HCT116 (cell line): ENCODE results near the gene GTF2H1. TPM values are rescaled to one million over a fixed set of nuclear protein-coding genes. Genes with fewer than 3 reads are reported as not detected.

ENCODE experiments used
- ATAC-seq: fragments of 200-7000 bp; cut with Tn5 transposase; 2 replicates; pipeline ENCODE4 v1.9.1; 2020; ENCODE audit warnings: mild to moderate bottlenecking, moderate library complexity
- BruUV-seq: library from RNA; stranded (reverse); fragments of 400-500 nt; replicated peaks from 2 replicates; lab custom pipeline; 2021; lab: Mats Ljungman, UMichigan
- CTCF ChIA-PET: fragments of 300-600 bp; sonication (Branson Sonifier 250); formaldehyde crosslinking; loops from one replicate; lab custom pipeline; 2021; ENCODE audit warnings: antibody characterized with exemption; lab: Charles Lee
- POLR2A ChIA-PET: fragments of 300-600, 350-600 bp; sonication (Branson Sonifier 250); formaldehyde crosslinking; loops from one replicate; lab custom pipeline; 2021; ENCODE audit warnings: antibody characterized with exemption; lab: Charles Lee
- RAD21 ChIA-PET, 2 experiments: fragments of 300-600 bp; sonication (Branson Sonifier 250); formaldehyde crosslinking; loops; one replicate each; lab custom pipeline; 2023; ENCODE audit warnings: low total read pairs in 2 of 2; ENCODE audit not compliant: uncharacterized antibody in 2 of 2, unreplicated experiment in 2 of 2, low non-redundant PET in 1 of 2; lab: Charles Lee
- DNase-seq: peaks from one replicate; pipeline ENCODE4 v3.0.0-alpha.2; 2010; ENCODE audit warnings: low read depth, low spot score
- H2AFZ ChIP-seq: fragments of 200-600 bp; shearing (Covaris generic), sonication (generic); 2 replicates; pipeline ENCODE4 v1.6.1; 2017; ENCODE audit warnings: low read depth, mixed run types, mixed read lengths, antibody characterized with exemption, low read length; ENCODE audit not compliant: poor library complexity, severe bottlenecking
- H3K27ac ChIP-seq: 2 replicates; pipeline ENCODE4 v1.5.1; 2012; ENCODE audit warnings: low read depth, low read length
- H3K27me3 ChIP-seq: fragments of 200-600 bp; sonication (generic); 2 replicates; pipeline ENCODE4 v1.6.1; 2016; ENCODE audit warnings: mixed run types, low read length, mixed read lengths; ENCODE audit not compliant: insufficient read depth
- H3K36me3 ChIP-seq, 2 experiments: fragments of 200-500 bp in 1 of 2; fragments of 200-600 bp in 1 of 2; sonication (Bioruptor generic) in 1 of 2; sonication (generic) in 1 of 2; 2 replicates each; pipeline versions ENCODE4 v1.5.1 to v1.6.1; 2014 to 2016; ENCODE audit warnings: low read length in 2 of 2, inconsistent platforms in 1 of 2, mixed read lengths in 1 of 2, mixed run types in 1 of 2; ENCODE audit not compliant: insufficient read depth in 2 of 2, control insufficient read depth in 1 of 2
- H3K4me1 ChIP-seq, 2 experiments: fragments of 200-600 bp in 1 of 2; sonication (generic) in 1 of 2; 2 replicates each; pipeline versions ENCODE4 v1.5.1 to v1.6.1; 2012 to 2017; ENCODE audit warnings: low read length in 2 of 2, inconsistent platforms in 1 of 2, mild to moderate bottlenecking in 1 of 2, mixed read lengths in 1 of 2, mixed run types in 1 of 2, moderate library complexity in 1 of 2; ENCODE audit not compliant: insufficient read depth in 2 of 2, control insufficient read depth in 1 of 2
- H3K4me2 ChIP-seq: fragments of 200-600 bp; sonication (generic); 2 replicates; pipeline ENCODE4 v1.6.1; 2017; ENCODE audit warnings: mixed run types, low read length, mixed read lengths
- H3K4me3 ChIP-seq, 2 experiments: fragments of 200-600 bp in 1 of 2; sonication (generic) in 1 of 2; replicated peaks in 1 of 2; 2 replicates each; pipeline ENCODE4 v1.5.1; 2011 to 2016; ENCODE audit warnings: low read length in 2 of 2, control low read depth in 1 of 2, low read depth in 1 of 2, mild to moderate bottlenecking in 1 of 2, mixed read lengths in 1 of 2, mixed run types in 1 of 2
- H3K79me2 ChIP-seq: fragments of 200-600 bp; sonication (generic); 2 replicates; pipeline ENCODE4 v1.6.1; 2017; ENCODE audit warnings: mild to moderate bottlenecking, mixed run types, low read length, moderate library complexity, mixed read lengths; ENCODE audit not compliant: insufficient read depth
- H3K9ac ChIP-seq: fragments of 200-600 bp; sonication (generic); 2 replicates; pipeline ENCODE4 v1.6.1; 2016; ENCODE audit warnings: low read length, mixed read lengths
- H3K9me2 ChIP-seq: fragments of 200-600 bp; sonication (generic), shearing (Covaris generic); 2 replicates; pipeline ENCODE4 v1.6.1; 2017; ENCODE audit warnings: mixed run types, mild to moderate bottlenecking, moderate library complexity; ENCODE audit not compliant: insufficient read depth
- H3K9me3 ChIP-seq, 2 experiments: fragments of 200-500 bp in 1 of 2; fragments of 200-600 bp in 1 of 2; sonication (Bioruptor generic) in 1 of 2; sonication (generic) in 1 of 2; 2 replicates each; pipeline ENCODE4 v1.6.1; 2014 to 2017; ENCODE audit warnings: low read length in 2 of 2, mixed read lengths in 2 of 2, inconsistent platforms in 1 of 2, low read depth in 1 of 2, mild to moderate bottlenecking in 1 of 2, mixed run types in 1 of 2, moderate library complexity in 1 of 2; ENCODE audit not compliant: control insufficient read depth in 1 of 2, insufficient read depth in 1 of 2
- H4K20me1 ChIP-seq: fragments of 200-600 bp; sonication (generic), shearing (Covaris generic); 2 replicates; pipeline ENCODE4 v1.6.1; 2017; ENCODE audit warnings: mixed run types, mild to moderate bottlenecking, moderate library complexity; ENCODE audit not compliant: insufficient read depth
- CEBPB ChIP-seq: IDR thresholded peaks from 2 replicates; pipeline ENCODE4 v1.6.1; 2012; ENCODE audit warnings: low read depth
- EGR1 ChIP-seq: IDR thresholded peaks from 2 replicates; pipeline ENCODE4 v1.6.1; 2012; ENCODE audit warnings: low read depth
- EZH2 ChIP-seq: fragments of 200-600 bp; sonication (generic); IDR thresholded peaks from 2 replicates; pipeline ENCODE4 v1.6.1; 2017; ENCODE audit warnings: antibody characterized with exemption, mixed run types
- RAD21 ChIP-seq: IDR thresholded peaks from 2 replicates; pipeline ENCODE4 v1.6.1; 2012; ENCODE audit warnings: low read depth, mild to moderate bottlenecking
- SIN3A ChIP-seq: IDR thresholded peaks from 2 replicates; pipeline ENCODE4 v1.6.1; 2012; ENCODE audit warnings: low read depth
- ZBTB33 ChIP-seq: IDR thresholded peaks from 2 replicates; pipeline ENCODE4 v1.6.1; 2011; ENCODE audit warnings: mild to moderate bottlenecking, low read length, moderate library complexity; ENCODE audit not compliant: insufficient replicate concordance; ENCODE audit errors: extremely low read depth
- intact Hi-C: fragments of 100-400 bp; cut with micrococcal nuclease; formaldehyde crosslinking; loops from 2 replicates; pipeline ENCODE4 v1.10.0; 2022
- total RNA-seq: library from RNA; stranded (reverse); gene quantifications from one replicate; pipeline ENCODE4 v1.2.1, GENCODE V29; 2021; ENCODE audit not compliant: unreplicated experiment
- TF ChIP-seq, protein P1 (sequence below): IDR thresholded peaks from 2 replicates; pipeline ENCODE4 v1.6.1; 2012; ENCODE audit warnings: low read depth

The GTF2H1 gene
- total RNA-seq, 1 experiment from 2014 or later = 37.3 TPM

DNA sequence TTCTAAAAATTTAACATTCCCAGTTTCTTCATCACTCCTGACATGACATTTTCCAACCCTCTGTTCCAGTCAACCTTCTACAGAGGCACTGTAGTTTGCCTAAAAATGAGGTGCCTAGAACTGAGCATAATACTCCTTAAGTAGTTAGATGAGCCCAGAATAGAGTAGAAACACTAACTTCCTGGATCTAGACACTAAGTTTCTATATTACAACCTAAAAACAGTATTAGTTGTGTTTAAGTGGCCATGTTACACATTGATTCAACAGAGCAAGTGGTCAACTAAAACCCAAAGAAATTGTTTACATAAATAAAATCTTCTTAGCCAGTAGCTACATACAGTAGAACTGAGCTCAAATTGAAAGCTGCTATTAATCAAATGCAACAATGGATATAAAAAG, 1.8 kb upstream of the GTF2H1 start:
- H3K4me2 ChIP-seq = peak overlapping the region; percentile 86
- BruUV-seq = no TSS peak
- RAD21 ChIA-PET = no interaction called here
- ATAC-seq (no peak), DNase-seq (no peak)
- H2AFZ ChIP-seq = no peak overlapping the region
- H3K36me3 ChIP-seq = no peaks in the 10 kb centered on the region; a peak in 1 of 4 replicates
- no peaks in the 10 kb centered on the region for H3K9me3 ChIP-seq
- H3K4me1 ChIP-seq = peaks cover 9 to 21% of the 10 kb centered on the region in 2 experiments; a peak in 3 of 4 replicates
- CTCF ChIA-PET = no interaction called here
- peak overlapping the region; percentile 60 to 82; a peak in 2 of 4 replicates for H3K4me3 ChIP-seq
- H3K9me2 ChIP-seq = no peaks in the 10 kb centered on the region
- intact Hi-C loops = loop anchor here (10.0 kb wide), 1 partner anchor 204 kb away; the partner anchor contains the start of gene TSG101
- TF ChIP-seq SIN3A (no peak), ZBTB33 (no peak), EGR1 (no peak), CEBPB (no peak), RAD21 (no peak), EZH2 (no peak)
- TF ChIP-seq, protein P1, sequence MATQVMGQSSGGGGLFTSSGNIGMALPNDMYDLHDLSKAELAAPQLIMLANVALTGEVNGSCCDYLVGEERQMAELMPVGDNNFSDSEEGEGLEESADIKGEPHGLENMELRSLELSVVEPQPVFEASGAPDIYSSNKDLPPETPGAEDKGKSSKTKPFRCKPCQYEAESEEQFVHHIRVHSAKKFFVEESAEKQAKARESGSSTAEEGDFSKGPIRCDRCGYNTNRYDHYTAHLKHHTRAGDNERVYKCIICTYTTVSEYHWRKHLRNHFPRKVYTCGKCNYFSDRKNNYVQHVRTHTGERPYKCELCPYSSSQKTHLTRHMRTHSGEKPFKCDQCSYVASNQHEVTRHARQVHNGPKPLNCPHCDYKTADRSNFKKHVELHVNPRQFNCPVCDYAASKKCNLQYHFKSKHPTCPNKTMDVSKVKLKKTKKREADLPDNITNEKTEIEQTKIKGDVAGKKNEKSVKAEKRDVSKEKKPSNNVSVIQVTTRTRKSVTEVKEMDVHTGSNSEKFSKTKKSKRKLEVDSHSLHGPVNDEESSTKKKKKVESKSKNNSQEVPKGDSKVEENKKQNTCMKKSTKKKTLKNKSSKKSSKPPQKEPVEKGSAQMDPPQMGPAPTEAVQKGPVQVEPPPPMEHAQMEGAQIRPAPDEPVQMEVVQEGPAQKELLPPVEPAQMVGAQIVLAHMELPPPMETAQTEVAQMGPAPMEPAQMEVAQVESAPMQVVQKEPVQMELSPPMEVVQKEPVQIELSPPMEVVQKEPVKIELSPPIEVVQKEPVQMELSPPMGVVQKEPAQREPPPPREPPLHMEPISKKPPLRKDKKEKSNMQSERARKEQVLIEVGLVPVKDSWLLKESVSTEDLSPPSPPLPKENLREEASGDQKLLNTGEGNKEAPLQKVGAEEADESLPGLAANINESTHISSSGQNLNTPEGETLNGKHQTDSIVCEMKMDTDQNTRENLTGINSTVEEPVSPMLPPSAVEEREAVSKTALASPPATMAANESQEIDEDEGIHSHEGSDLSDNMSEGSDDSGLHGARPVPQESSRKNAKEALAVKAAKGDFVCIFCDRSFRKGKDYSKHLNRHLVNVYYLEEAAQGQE = no peak
- H3K27me3 ChIP-seq = no peaks in the 10 kb centered on the region
- H3K27ac ChIP-seq = no peak overlapping the region
- no peaks in the 10 kb centered on the region for H4K20me1 ChIP-seq
- H3K79me2 ChIP-seq = peaks cover 87% of the 10 kb centered on the region
- POLR2A ChIA-PET = interaction anchor here (1.4 to 3.8 kb wide), 3 partner anchors 21 to 75 kb away, joined by 3 to 12 read pairs (median 7); no protein-coding TSS in a partner anchor
- no peak overlapping the region for H3K9ac ChIP-seq
